K562 (cell line): Measurements from ENCODE around the gene PGM5. TPM values are rescaled to one million over a fixed set of nuclear protein-coding genes. Genes with fewer than 3 reads are reported as not detected.

ENCODE experiments used
- ATAC-seq: fragments of 200-7000 bp; cut with Tn5 transposase; 3 replicates; pipeline ENCODE4 v1.9.1; 2020; ENCODE audit warnings: moderate library complexity
- BruUV-seq: library from RNA; stranded (reverse); fragments of 400-500 nt; replicated peaks from 2 replicates; lab custom pipeline; 2021; lab: Mats Ljungman, UMichigan
- CTCF ChIA-PET: fragments of 300-600 bp; formaldehyde crosslinking; extraction: SDS; loops from one replicate; lab custom pipeline; 2021; ENCODE audit warnings: low intra/inter-chr PET ratio; lab: Yijun Ruan, JAX
- POLR2A ChIA-PET: fragments of 300-600, 350-650 bp; sonication (Branson Sonifier 250); formaldehyde crosslinking; extraction: SDS; loops from one replicate; lab custom pipeline; 2021; ENCODE audit warnings: antibody characterized with exemption, inconsistent platforms; lab: Yijun Ruan, JAX
- DNase-seq, 4 experiments: peaks; one replicate each; pipeline versions ENCODE4 v3.0.0 to v3.0.0-alpha.2; 2011 to 2018; ENCODE audit warnings: low spot score in 3 of 4, mixed read lengths in 3 of 4; ENCODE audit errors: extremely low read depth in 1 of 4
- FAIRE-seq: peaks from 2 replicates; lab custom pipeline; 2011; peaks lifted over from hg19 to GRCh38; lab: Jason Lieb, UNC
- H2AFZ ChIP-seq: 2 replicates; pipeline ENCODE4 v1.6.0; 2011; ENCODE audit warnings: low read depth, low read length, control low read depth, inconsistent platforms
- H3K27ac ChIP-seq: fragments of 200-600 bp; 3 replicates; pipeline ENCODE4 v1.8.0; 2011; ENCODE audit warnings: low read depth, mild to moderate bottlenecking, control low read depth, inconsistent platforms, low read length, moderate library complexity, mixed read lengths; ENCODE audit errors: extremely low read depth
- H3K27me3 ChIP-seq, 2 experiments: fragments of 300-600 bp in 1 of 2; 2 replicates in 1 of 2; 3 replicates in 1 of 2; pipeline versions ENCODE4 v1.6.0 to v1.8.0; 2011; ENCODE audit warnings: inconsistent platforms in 2 of 2, low read length in 2 of 2, mild to moderate bottlenecking in 1 of 2, mixed read lengths in 1 of 2, moderate library complexity in 1 of 2; ENCODE audit not compliant: control insufficient read depth in 2 of 2, insufficient read depth in 2 of 2
- H3K36me3 ChIP-seq: fragments of 300-600 bp; 3 replicates; pipeline ENCODE4 v1.8.0; 2011; ENCODE audit warnings: mild to moderate bottlenecking, low read length, inconsistent platforms; ENCODE audit not compliant: control insufficient read depth, insufficient read depth
- H3K4me1 ChIP-seq, 2 experiments: fragments of 200-600 bp in 1 of 2; replicated peaks in 1 of 2; 2 replicates in 1 of 2; 3 replicates in 1 of 2; pipeline versions ENCODE4 v1.5.1 to v1.8.0; 2011; ENCODE audit warnings: inconsistent platforms in 2 of 2, low read length in 2 of 2, mild to moderate bottlenecking in 1 of 2, mixed read lengths in 1 of 2, moderate library complexity in 1 of 2; ENCODE audit not compliant: control insufficient read depth in 2 of 2, insufficient read depth in 2 of 2
- H3K4me2 ChIP-seq: 2 replicates; pipeline ENCODE4 v1.6.1; 2011; ENCODE audit warnings: low read length, control low read depth, inconsistent platforms, mixed read lengths; ENCODE audit not compliant: insufficient read depth
- H3K4me3 ChIP-seq: fragments of 200-600 bp; sonication (generic), shearing (Covaris generic); 2 replicates; pipeline ENCODE4 v1.5.1; 2016; ENCODE audit warnings: control low read depth, inconsistent platforms
- H3K79me2 ChIP-seq: fragments of 200-600 bp; 3 replicates; pipeline ENCODE4 v1.8.0; 2011; ENCODE audit warnings: low read length, inconsistent platforms; ENCODE audit not compliant: control insufficient read depth, insufficient read depth
- H3K9ac ChIP-seq, 2 experiments: 2 replicates each; pipeline versions ENCODE4 v1.6.0 to v1.6.1; 2011; ENCODE audit warnings: low read depth in 2 of 2, low read length in 2 of 2, control low read depth in 1 of 2, inconsistent platforms in 1 of 2, mild to moderate bottlenecking in 1 of 2, mixed read lengths in 1 of 2; ENCODE audit not compliant: insufficient read depth in 1 of 2
- H3K9me1 ChIP-seq: one replicate; pipeline ENCODE4 v1.6.0; 2011; ENCODE audit warnings: inconsistent platforms, mild to moderate bottlenecking, low read length, moderate library complexity; ENCODE audit not compliant: control insufficient read depth, insufficient read depth
- H3K9me3 ChIP-seq: replicated peaks from 2 replicates; pipeline ENCODE4 v1.5.1; 2011; ENCODE audit warnings: low read depth, low read length, inconsistent platforms; ENCODE audit not compliant: control insufficient read depth, insufficient read depth
- H4K20me1 ChIP-seq: replicated peaks from 2 replicates; pipeline ENCODE4 v1.6.1; 2011; ENCODE audit warnings: low read length, inconsistent platforms, mixed read lengths; ENCODE audit not compliant: control insufficient read depth, insufficient read depth
- ARID1B ChIP-seq: fragments of 450-650 bp; IDR thresholded peaks from 2 replicates; pipeline ENCODE4 v1.6.1; 2016; ENCODE audit warnings: antibody characterized with exemption, mild to moderate bottlenecking, inconsistent platforms
- CBX2 ChIP-seq: fragments of 200-600 bp; sonication (generic); IDR thresholded peaks from one replicate; pipeline ENCODE4 v1.6.1; 2012; ENCODE audit warnings: mild to moderate bottlenecking, low read length, inconsistent platforms; ENCODE audit not compliant: insufficient read depth, poor library complexity, severe bottlenecking
- CEBPB ChIP-seq: fragments of 450-650 bp; IDR thresholded peaks from 2 replicates; pipeline ENCODE4 v1.6.1; 2016; ENCODE audit warnings: missing genetic modification characterization, missing compliant biosample characterization
- ELK1 ChIP-seq: sonication (generic); formaldehyde crosslinking; IDR thresholded peaks from 2 replicates; pipeline ENCODE4 v1.8.1; 2022; ENCODE audit warnings: missing genetic modification reagents
- MTF1 ChIP-seq: fragments of 250-450 bp; sonication (Bioruptor Pico); IDR thresholded peaks from 2 replicates; pipeline ENCODE4 v1.9.0; 2021; ENCODE audit warnings: moderate library complexity, mild to moderate bottlenecking, inconsistent platforms, borderline replicate concordance
- MYBL2 ChIP-seq, 2 experiments: fragments of 450-650 bp in 1 of 2; sonication (generic) in 1 of 2; formaldehyde crosslinking in 1 of 2; IDR thresholded peaks; 2 replicates each; pipeline versions ENCODE4 v1.6.1 to v1.8.1; 2017 to 2022; ENCODE audit warnings: borderline replicate concordance in 1 of 2, inconsistent platforms in 1 of 2, low read depth in 1 of 2, mild to moderate bottlenecking in 1 of 2, missing genetic modification reagents in 1 of 2, moderate library complexity in 1 of 2
- NR2C1 ChIP-seq, 2 experiments: fragments of 450-650 bp; IDR thresholded peaks; 2 replicates each; pipeline ENCODE4 v1.6.1; 2017; ENCODE audit warnings: mild to moderate bottlenecking in 2 of 2, antibody characterized with exemption in 1 of 2, inconsistent platforms in 1 of 2, missing compliant biosample characterization in 1 of 2, missing genetic modification characterization in 1 of 2
- RBM39 ChIP-seq: fragments of 200-400 bp; formaldehyde crosslinking; optimal IDR thresholded peaks from 2 replicates; pipeline ENCODE3; 2018; ENCODE audit warnings: low read depth, low read length
- SRSF3 ChIP-seq: fragments of 200-400 bp; formaldehyde crosslinking; IDR thresholded peaks from 2 replicates; pipeline ENCODE4 v1.6.1; 2016; ENCODE audit warnings: mild to moderate bottlenecking, low read length, moderate library complexity; ENCODE audit not compliant: insufficient read depth
- TOE1 ChIP-seq, 2 experiments: fragments of 450-650 bp in 1 of 2; sonication (generic) in 1 of 2; formaldehyde crosslinking in 1 of 2; IDR thresholded peaks; 2 replicates each; pipeline versions ENCODE4 v1.7.1 to v1.8.0; 2016 to 2022; ENCODE audit warnings: borderline replicate concordance in 2 of 2, mild to moderate bottlenecking in 2 of 2, antibody characterized with exemption in 1 of 2, inconsistent platforms in 1 of 2, low read depth in 1 of 2, missing genetic modification reagents in 1 of 2, moderate library complexity in 1 of 2
- ZBTB1 ChIP-seq: sonication (generic); formaldehyde crosslinking; IDR thresholded peaks from 2 replicates; pipeline ENCODE4 v1.8.1; 2023; ENCODE audit warnings: missing genetic modification reagents, low read depth, mild to moderate bottlenecking, borderline replicate concordance
- ZKSCAN1 ChIP-seq: fragments of 150-350 bp; IDR thresholded peaks from 2 replicates; pipeline ENCODE4 v1.6.1; 2016; ENCODE audit warnings: low read depth, low read length
- ZNF140 ChIP-seq: fragments of 250-450 bp; sonication (Bioruptor Pico); IDR thresholded peaks from 2 replicates; pipeline ENCODE4 v1.8.0; 2021; ENCODE audit warnings: moderate library complexity, mild to moderate bottlenecking, inconsistent platforms
- ZNF584 ChIP-seq: fragments of 200-800 bp; sonication (Bioruptor generic); IDR thresholded peaks from 2 replicates; pipeline ENCODE4 v1.6.1; 2016; ENCODE audit warnings: low read depth, mild to moderate bottlenecking, missing genetic modification characterization, missing compliant biosample characterization
- ZNF699 ChIP-seq: fragments of 250-450 bp; sonication (Bioruptor Pico); IDR thresholded peaks from 2 replicates; pipeline ENCODE4 v1.8.0; 2021; ENCODE audit warnings: mild to moderate bottlenecking, moderate library complexity; ENCODE audit not compliant: insufficient replicate concordance
- WGBS: fragments of 100-300 bp; shearing (Covaris generic); methylation state at CpG from one replicate; pipeline ENCODE4 v1.1.6; 2016; ENCODE audit warnings: low coverage, mixed read lengths; ENCODE audit not compliant: insufficient coverage; ENCODE audit errors: missing lambda C conversion rate; 5-methylcytosine and 5-hydroxymethylcytosine counted together
- in situ Hi-C: fragments of 300-500 bp; cut with MboI; formaldehyde crosslinking; loops from 4 replicates; pipeline ENCODE4 v1.15.0; 2018; ENCODE audit warnings: inconsistent platforms, mixed read lengths
- intact Hi-C: fragments of 100-400 bp; cut with micrococcal nuclease; formaldehyde crosslinking; loops from 2 replicates; pipeline ENCODE4 v1.14.2; 2022
- polyA plus RNA-seq, 8 experiments: library from polyadenylated mRNA; depleted of rRNA in 4 of 8; stranded (reverse) in 5 of 8; unstranded in 3 of 8; fragments of >200 nt; fragmentation: Nextera tagmentation in 2 of 8; fragmentation: Illumina TruSeq in 1 of 8; extraction: Ambion mirVana in 2 of 8; extraction: Trizol in 1 of 8; gene quantifications; 2 replicates each; pipeline versions ENCODE4 v1.2.1 to v1.2.3, GENCODE V29; 2011 to 2014; ENCODE audit warnings: inconsistent platforms in 1 of 8, missing spikeins in 1 of 8
- total RNA-seq, 7 experiments: library from RNA; depleted of rRNA in 6 of 7; stranded (reverse); fragments of >200 nt in 6 of 7; fragmentation: Illumina TruSeq in 2 of 7; extraction: Trizol in 2 of 7; gene quantifications; 2 replicates each; pipeline versions ENCODE4 v1.2.1 to v1.2.3, GENCODE V29; 2011 to 2021; ENCODE audit warnings: low replicate concordance in 1 of 7
- TF ChIP-seq, protein P1 (sequence below): fragments of 200-400 bp; formaldehyde crosslinking; IDR thresholded peaks from 2 replicates; pipeline ENCODE4 v1.6.1; 2017; ENCODE audit warnings: mild to moderate bottlenecking, low read depth, low read length, moderate library complexity

The PGM5 gene
- total and polyA plus RNA-seq, 9 of the 15 experiments (the other 6 are each of a cell fraction or from before 2014, with no cell fraction given), result 0.03 to 0.24 (median 0.15) TPM; not detected in 1

GRCh38 chr9:68505681-68506409, 149.4 kb downstream of the PGM5 start:
- BruUV-seq, result no TSS peak
- H3K4me3 ChIP-seq, result no peak overlapping the region
- H4K20me1 ChIP-seq, result no peaks in the 10 kb centered on the region
- FAIRE-seq (no peak), DNase-seq (peak in 1 of 4 experiments; percentile 1), ATAC-seq (peak; percentile 49; the same call in 2 of the 3 replicates)
- H3K79me2 ChIP-seq, result no peaks in the 10 kb centered on the region
- H3K27ac ChIP-seq, result no peak overlapping the region
- H3K9ac ChIP-seq, result no peak overlapping the region
- H3K9me3 ChIP-seq, result no peaks in the 10 kb centered on the region
- H3K9me1 ChIP-seq, result no peaks in the 10 kb centered on the region
- ChIA-PET CTCF (no interaction called here), POLR2A (interaction anchor here (1.8 kb wide), 1 partner anchor 25 kb away, joined by 4 read pairs; no protein-coding TSS in a partner anchor)
- no peak overlapping the region for H3K4me2 ChIP-seq
- H3K36me3 ChIP-seq, result no peaks in the 10 kb centered on the region
- no peak overlapping the region; the same call in 1 of the 2 replicates for H2AFZ ChIP-seq
- 0% methylated on average over 2 of the region's 4 CpGs for WGBS
- intact Hi-C loops, result no loop called here
- H3K27me3 ChIP-seq, result no peaks in the 10 kb centered on the region; a peak in 1 of 5 replicates
- in situ Hi-C loops, result no loop called here
- peaks cover 0 to 12% of the 10 kb centered on the region in 2 experiments; a peak in 2 of 5 replicates for H3K4me1 ChIP-seq
- TF ChIP-seq ZNF140 (no peak), NR2C1 (IDR thresholded peaks at IDR 0.05) (peak; percentile 81; the same call in 1 of the 2 replicates), NR2C1 (tag; IDR thresholded peaks at IDR 0.05) (peak; percentile 88), ELK1 (CRISPR knock-in tag) (no peak), MYBL2 (IDR thresholded peaks at IDR 0.05; ENCODE audit: low read depth) (peak; percentile 53; the same call in 1 of the 2 replicates), MYBL2 (CRISPR knock-in tag; IDR thresholded peaks at IDR 0.05; ENCODE audit: borderline replicate concordance) (no peak), ARID1B (no peak), CBX2 (no peak), SRSF3 (no peak), CEBPB (no peak), ZKSCAN1 (no peak), TOE1 (IDR thresholded peaks at IDR 0.05; ENCODE audit: borderline replicate concordance) (no peak), TOE1 (CRISPR knock-in tag; IDR thresholded peaks at IDR 0.05; ENCODE audit: borderline replicate concordance, low read depth) (no peak), ZNF584 (CRISPR knock-in tag) (no peak), RBM39 (no peak), MTF1 (CRISPR knock-in tag) (no peak), ZNF699 (CRISPR knock-in tag) (no peak), ZBTB1 (CRISPR knock-in tag) (no peak)
- TF ChIP-seq, protein P1, sequence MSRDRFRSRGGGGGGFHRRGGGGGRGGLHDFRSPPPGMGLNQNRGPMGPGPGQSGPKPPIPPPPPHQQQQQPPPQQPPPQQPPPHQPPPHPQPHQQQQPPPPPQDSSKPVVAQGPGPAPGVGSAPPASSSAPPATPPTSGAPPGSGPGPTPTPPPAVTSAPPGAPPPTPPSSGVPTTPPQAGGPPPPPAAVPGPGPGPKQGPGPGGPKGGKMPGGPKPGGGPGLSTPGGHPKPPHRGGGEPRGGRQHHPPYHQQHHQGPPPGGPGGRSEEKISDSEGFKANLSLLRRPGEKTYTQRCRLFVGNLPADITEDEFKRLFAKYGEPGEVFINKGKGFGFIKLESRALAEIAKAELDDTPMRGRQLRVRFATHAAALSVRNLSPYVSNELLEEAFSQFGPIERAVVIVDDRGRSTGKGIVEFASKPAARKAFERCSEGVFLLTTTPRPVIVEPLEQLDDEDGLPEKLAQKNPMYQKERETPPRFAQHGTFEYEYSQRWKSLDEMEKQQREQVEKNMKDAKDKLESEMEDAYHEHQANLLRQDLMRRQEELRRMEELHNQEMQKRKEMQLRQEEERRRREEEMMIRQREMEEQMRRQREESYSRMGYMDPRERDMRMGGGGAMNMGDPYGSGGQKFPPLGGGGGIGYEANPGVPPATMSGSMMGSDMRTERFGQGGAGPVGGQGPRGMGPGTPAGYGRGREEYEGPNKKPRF, result no peak
